ENCODE data around the gene SACS. TPM values are rescaled to one million over a fixed set of nuclear protein-coding genes. Genes with fewer than 3 reads are reported as not detected.

SACS gene
- total RNA-seq, 1 experiment from 2014 or later = 53.0 TPM

- DNase-seq = no peak
- no peak overlapping the region for H2BK5ac ChIP-seq (ENCODE audit: insufficient read length, low read length)
- no peak overlapping the region for H3K27ac ChIP-seq (ENCODE audit: insufficient read length, low read depth, low read length)
- no peak overlapping the region for H3K14ac ChIP-seq (ENCODE audit: insufficient read depth, low read length)
- no peak for TF ChIP-seq CTCF (conservative IDR thresholded peaks at IDR 0.05)
- no peak overlapping the region for H2BK120ac ChIP-seq (ENCODE audit: low read depth, low read length, poor library complexity, severe bottlenecking)
- no peaks in the 10 kb centered on the region for H3K27me3 Mint-ChIP-seq (ENCODE audit: low read depth)
- no peaks in the 10 kb centered on the region for H4K20me1 ChIP-seq (ENCODE audit: control insufficient read depth, insufficient read depth, insufficient read length)
- H3K27me3 ChIP-seq (ENCODE audit: insufficient read depth, low read length) = no peaks in the 10 kb centered on the region
- H4K8ac ChIP-seq (replicated peaks; ENCODE audit: insufficient read length, low read depth, low read length) = no peak overlapping the region
- peaks cover 0 to 4% (median 4%) of the 10 kb centered on the region in 3 experiments; a peak in 2 of 7 replicates for H3K36me3 Mint-ChIP-seq (ENCODE audit: insufficient read depth in 1 of 3, low read depth in 3 of 3)
- no peak overlapping the region for H4K91ac ChIP-seq (ENCODE audit: insufficient read length, low read depth, low read length)
- H3K23ac ChIP-seq (ENCODE audit: insufficient read length, low read depth, low read length) = no peak overlapping the region
- no peak overlapping the region for H3K4ac ChIP-seq (ENCODE audit: low read depth, low read length)
- no peak overlapping the region for H3K9ac ChIP-seq (ENCODE audit: extremely low read depth, insufficient read length, low read length)
- no peak overlapping the region for H3T11ph ChIP-seq (ENCODE audit: low read length)
- H3K18ac ChIP-seq (ENCODE audit: insufficient read length, low read depth, low read length) = no peak overlapping the region
- no CpG with 5 or more reads among the region's 3 CpGs for WGBS (ENCODE audit: extremely low coverage, insufficient read length, low lambda C conversion rate)
- H3K79me1 ChIP-seq (ENCODE audit: insufficient read depth, low read depth, low read length, poor library complexity, severe bottlenecking) = no peaks in the 10 kb centered on the region
- H3K9me3 ChIP-seq (ENCODE audit: control insufficient read depth, low read depth, low read length) = no peaks in the 10 kb centered on the region
- H3K56ac ChIP-seq (ENCODE audit: insufficient read length, low read depth, low read length) = no peak overlapping the region
- H2BK20ac ChIP-seq (ENCODE audit: low read depth, low read length, poor library complexity, severe bottlenecking) = no peak overlapping the region
- no peak overlapping the region for H3K4me3 Mint-ChIP-seq
- H2AK5ac ChIP-seq (ENCODE audit: insufficient read length, low read length) = no peak overlapping the region
- H3K9me3 Mint-ChIP-seq = no peaks in the 10 kb centered on the region
- H2BK15ac ChIP-seq (ENCODE audit: low read depth, low read length) = no peak overlapping the region
- no peaks in the 10 kb centered on the region for H3K79me2 ChIP-seq (ENCODE audit: insufficient read depth, low read length)
- H4K5ac ChIP-seq (ENCODE audit: insufficient read length, low read depth, low read length) = no peak overlapping the region
- H3K4me1 Mint-ChIP-seq = no peaks in the 10 kb centered on the region; a peak in 1 of 4 replicates
- H2AFZ ChIP-seq (ENCODE audit: low read length) = no peak overlapping the region
- H3K4me1 ChIP-seq (ENCODE audit: insufficient read depth, low read length) = no peaks in the 10 kb centered on the region
- H2BK12ac ChIP-seq (ENCODE audit: insufficient read length, low read depth, low read length) = no peak overlapping the region
- no peak overlapping the region for H3K4me2 ChIP-seq (ENCODE audit: insufficient read depth, insufficient read length, low read length)
- no peaks in the 10 kb centered on the region for H3K23me2 ChIP-seq (ENCODE audit: insufficient read length, low read depth, low read length, poor library complexity, severe bottlenecking)
- H3K27ac Mint-ChIP-seq = no peak overlapping the region
These were observed 41.2 kb downstream of the SACS start for GRCh38 chr13:23392313-23392712.
